Left ventricle myocardium superior (tissue), 1 donor: Measurements from ENCODE around the gene ERP44. TPM values are rescaled to one million over a fixed set of nuclear protein-coding genes. Genes with fewer than 3 reads are reported as not detected.
"Not testable (repeated sequence)": the region's sequence is repeated elsewhere in the genome, so short reads cannot be mapped to it uniquely, and the experiment has no call there.

Experiments used
- ATAC-seq: fragments of 200-7000 bp; cut with Tn5 transposase; one replicate; pipeline ENCODE4 v1.9.1; 2020; ENCODE audit warnings: mild to moderate bottlenecking, moderate library complexity
- DNase-seq: peaks from one replicate; pipeline ENCODE4 v3.0.0-alpha.2; 2020
- intact Hi-C: fragments of 100-400 bp; cut with micrococcal nuclease; formaldehyde crosslinking; loops from one replicate; pipeline ENCODE4 v1.11.0; 2022
- total RNA-seq: library from RNA; stranded (reverse); fragmentation: NEBNext Ultra II Directional; extraction: Animal tissue kit (Norgen Biotek cat#: 25700); gene quantifications from one replicate; pipeline ENCODE4 v1.2.1, GENCODE V29; 2021
- donor health status: DM: no; HTN: yes; CAD: no; lungs with severe emphysema.

The ERP44 gene
- total RNA-seq, 1 donor from 2014 or later = 15.0 TPM

DNA sequence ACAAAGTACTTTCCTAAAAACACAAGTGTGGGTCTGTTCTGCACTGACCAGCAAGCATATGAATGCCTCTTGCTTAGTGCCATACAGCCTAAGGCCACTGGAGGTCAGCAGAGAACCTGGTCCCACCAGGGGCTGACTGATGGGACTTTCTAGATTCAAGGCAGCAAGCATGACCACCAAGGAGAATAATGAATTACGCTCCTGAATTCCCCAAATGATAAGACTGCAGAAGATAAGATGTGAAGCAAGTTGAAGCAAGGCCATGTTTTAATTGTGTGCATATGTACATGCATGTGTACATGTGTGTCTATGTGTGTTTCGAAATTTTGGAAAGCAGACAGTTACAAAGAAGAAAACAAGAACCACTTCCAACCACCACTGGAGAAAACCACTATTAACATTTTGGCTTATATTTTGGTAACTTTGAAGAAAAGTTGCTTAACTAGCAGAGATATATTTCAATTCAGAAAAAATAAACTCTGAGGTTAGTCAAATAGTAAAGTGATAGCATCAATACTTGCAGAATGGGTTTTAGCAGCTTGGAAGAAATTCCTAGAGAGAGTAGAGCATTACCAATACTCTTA is 70.5 kb downstream of the ERP44 start:
- intact Hi-C loops = loop anchor here (5.0 to 10.0 kb wide), 2 partner anchors 194 to 297 kb away; no protein-coding TSS in a partner anchor
- DNase-seq (peak; percentile 62), ATAC-seq (peak; percentile 92)

DNA sequence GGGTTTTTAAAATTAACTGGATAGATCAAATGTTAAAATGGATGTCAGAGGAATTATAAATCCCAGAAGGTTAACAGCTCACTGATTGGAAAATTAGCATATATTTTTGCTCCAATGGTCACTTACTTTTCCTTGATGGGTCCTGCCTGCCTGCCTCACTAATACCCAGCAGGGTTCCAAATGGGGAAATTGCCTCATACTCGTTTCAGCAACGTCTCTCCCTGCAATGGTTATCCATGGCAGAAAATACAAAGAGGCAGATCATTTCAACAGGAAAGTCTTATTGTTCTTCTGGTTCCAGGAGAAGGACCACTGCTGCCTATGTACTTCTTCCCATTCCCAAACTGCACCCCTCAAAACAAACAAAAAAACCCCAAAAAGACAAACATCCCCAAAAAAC is 71.3 kb downstream of the ERP44 start:
- DNase-seq (no peak), ATAC-seq (no peak)
- intact Hi-C loops = loop anchor here (5.0 to 10.0 kb wide), 2 partner anchors 195 to 297 kb away; no protein-coding TSS in a partner anchor

DNA sequence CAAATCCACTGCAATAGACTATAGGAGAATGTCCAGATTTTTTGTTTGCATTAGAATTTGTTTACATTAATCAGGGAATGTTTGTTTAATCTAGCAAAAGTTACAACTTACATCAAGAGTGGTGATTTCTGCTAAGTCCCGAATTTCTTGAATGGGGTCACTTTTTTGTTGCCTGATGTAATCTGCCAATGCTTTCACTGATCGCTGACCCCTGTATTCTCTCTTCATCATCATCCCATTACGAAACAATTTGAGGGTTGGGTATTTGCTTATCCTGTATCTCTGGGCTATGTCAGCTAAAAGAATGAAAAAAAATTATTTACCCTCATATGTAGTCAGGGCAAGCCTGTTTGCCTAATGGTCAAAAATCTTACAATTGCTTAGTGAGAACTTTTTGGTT is 76.9 kb downstream of the ERP44 start:
- DNase-seq (no peak), ATAC-seq (no peak)
- intact Hi-C loops = loop anchor here (10.0 kb wide), 1 partner anchor 303 kb away; no protein-coding TSS in a partner anchor

DNA sequence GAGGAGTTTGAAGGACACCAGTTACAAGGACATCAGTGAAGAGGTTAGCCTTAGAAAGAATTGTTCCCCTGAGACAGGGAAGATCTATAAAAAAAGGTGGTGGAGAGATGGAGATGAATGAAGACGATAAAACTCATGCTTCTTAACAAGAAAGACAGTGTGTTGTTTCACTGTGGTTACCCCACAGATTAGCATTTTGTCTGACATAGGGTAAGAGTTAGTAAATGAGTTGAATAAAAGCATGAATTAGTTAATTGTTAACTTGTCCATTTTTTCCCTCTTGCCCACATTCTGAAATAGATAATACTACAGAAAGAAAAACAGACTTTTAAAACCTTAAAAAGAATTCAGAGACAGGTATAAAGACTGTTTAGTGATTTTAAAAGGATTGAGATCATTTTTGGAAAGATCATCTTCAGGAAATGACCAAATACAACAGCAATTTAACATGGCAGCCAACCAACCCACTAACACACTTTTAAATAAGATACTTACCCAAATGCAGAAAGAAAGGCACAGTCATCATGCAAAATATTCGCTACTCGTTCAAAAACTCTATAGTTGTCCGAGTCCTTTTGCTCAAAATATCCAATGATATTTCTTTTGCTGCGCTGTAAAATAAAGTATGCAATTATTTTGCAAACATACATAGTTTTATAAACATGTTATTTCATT is 78.5 kb downstream of the ERP44 start:
- intact Hi-C loops = loop anchor here (10.0 kb wide), 1 partner anchor 305 kb away; no protein-coding TSS in a partner anchor
- DNase-seq = no peak
- no peak for ATAC-seq

DNA sequence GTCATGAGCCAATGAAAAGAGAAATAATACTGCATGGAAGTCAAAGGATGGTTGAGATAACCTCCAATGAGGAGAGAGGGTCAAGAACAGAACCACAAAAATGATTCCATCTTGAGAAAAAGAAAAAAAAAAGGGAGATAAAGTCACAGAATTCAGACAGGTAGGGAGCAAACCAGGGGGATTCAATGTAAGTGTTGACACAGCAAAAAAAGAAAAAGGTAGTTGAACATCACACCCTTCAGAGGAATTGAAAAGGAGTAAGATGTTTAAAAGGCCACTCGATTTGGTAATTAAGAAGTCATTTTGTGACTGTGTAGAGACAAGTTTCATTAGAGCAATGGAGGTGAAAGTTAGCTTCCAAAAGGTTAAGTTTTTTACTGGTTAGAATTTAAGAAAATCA is 79.3 kb downstream of the ERP44 start:
- intact Hi-C loops = no loop called here
- ATAC-seq (no peak), DNase-seq (no peak)

DNA sequence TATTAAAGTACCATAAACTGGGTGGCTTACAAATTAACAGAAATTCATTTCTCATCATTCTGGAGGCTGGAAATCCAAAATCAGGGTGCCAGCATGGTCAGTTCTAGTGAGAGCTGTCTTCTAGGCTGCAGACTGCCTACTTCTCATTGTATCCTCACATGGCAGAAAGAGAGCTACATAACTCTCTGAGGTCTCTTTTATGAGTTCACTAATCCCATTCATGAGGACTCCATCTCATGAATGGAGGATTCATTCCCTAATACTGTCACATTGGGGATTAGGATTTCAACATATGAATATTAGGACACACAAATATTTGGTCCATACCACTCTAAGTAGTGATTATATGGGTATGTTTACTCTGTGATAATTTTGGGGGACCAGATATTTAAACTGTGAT is 84.0 kb downstream of the ERP44 start:
- ATAC-seq = no peak
- intact Hi-C loops = no loop called here
- no peak for DNase-seq

DNA sequence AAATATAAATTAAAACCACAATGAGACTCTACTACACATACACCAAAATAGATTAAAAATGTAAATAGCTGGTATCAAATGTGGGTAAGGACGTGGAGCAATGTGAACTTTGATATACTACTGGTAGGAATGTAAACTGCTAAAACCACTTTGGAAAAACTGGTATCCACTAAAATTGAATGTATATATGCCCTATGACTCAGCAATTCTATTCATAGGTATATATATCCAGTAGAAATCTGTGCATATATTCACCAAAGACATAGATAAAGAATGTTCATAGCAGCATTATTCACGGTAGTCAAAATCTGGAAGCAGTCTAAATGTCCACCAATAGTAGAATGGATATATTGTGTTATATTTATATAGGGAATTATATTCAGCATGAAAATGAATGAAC is 85.2 kb downstream of the ERP44 start:
- DNase-seq (no peak), ATAC-seq (no peak)
- intact Hi-C loops = no loop called here

DNA sequence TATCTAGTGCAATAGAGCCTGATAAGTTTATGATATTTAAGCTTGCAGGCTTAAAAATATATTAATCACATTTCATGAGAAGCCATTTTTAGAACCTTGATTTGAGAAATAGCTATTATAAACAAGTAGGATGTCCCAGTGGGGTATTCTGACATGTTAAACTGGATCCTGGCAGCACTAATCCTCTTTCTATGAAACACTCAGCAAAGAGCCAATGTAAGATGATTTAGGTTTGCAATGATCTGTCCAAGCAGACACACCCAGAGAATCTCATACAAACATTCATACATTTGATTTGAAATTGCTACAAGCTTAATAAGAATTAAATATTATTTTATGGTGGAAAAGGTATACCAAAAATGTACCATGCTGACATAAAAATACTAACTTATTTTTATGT is 86.5 kb downstream of the ERP44 start:
- ATAC-seq (no peak), DNase-seq (no peak)

DNA sequence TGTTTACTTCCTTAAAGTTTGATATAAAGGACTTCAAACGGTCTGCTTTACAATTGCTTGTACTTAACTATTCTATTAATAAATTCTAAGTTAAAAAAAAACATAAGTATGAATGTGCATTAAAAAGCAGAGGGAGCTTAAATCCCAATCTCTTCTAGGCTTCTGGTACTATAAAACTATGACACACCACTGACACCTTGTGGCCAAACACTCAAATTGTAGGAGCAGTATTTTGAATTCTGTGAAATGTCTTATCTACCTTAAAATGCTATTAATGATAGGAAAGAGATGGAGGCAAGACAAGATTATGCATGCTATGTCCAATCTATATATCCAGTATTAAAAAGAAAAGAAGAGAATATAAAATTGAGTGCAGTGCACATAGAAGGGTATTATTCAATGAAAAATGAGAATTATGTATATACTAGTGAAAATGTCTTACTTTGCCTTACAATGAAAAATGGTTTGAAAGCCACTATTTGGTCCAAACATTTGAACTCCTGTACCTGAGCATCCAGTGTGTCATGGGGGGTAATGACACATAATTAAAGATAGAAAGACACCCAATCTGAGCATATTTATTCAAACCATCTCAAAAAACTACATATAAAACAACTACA is 87.6 kb downstream of the ERP44 start:
- DNase-seq (no peak), ATAC-seq (no peak)
- intact Hi-C loops = no loop called here

More for the DNA sequence above, 86.5 kb downstream of the ERP44 start:
- intact Hi-C loops = no loop called here

DNA sequence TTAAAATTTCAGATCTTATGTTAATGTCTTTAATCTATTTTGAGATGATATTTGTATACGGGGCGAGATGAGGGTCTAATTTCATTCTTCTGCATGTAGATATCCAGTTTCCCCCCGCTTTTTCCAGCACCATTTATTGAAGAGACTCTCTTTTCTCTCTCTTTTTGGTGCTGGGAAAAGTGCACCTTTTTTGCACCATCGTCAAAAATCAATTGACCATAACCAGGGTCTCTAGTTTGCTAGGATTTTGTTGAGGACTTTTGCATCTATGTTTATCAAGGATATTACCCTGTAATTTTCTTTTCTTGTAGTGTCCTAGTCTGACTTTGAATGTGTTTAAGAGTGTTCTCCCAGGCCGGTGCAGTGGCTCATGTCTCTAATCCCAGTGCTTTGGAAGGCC is 99.0 kb downstream of the ERP44 start:
- intact Hi-C loops = no loop called here
- no peak for DNase-seq
- no peak for ATAC-seq

DNA sequence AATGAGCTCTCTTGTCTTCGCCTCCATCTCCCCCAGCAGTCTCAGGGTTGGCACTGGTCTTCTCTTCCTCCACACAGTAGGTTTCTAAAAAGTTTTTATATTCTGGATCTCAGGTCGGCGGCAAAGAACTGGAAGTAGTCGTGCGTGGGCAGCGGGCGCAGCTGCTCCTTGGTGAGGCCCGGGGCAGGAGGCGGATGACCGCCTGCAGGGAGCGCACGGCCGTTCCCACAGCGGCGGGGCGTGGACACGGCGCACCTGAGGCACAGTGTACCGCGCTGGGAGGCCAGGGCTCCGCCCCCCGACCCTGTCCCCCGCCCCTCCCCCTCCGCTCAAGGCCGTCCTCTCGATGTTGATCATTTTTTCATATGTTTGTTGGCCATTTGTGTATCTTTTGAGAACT is 99.9 kb downstream of the ERP44 start:
- ATAC-seq (no peak), DNase-seq (no peak)
- intact Hi-C loops = no loop called here

DNA sequence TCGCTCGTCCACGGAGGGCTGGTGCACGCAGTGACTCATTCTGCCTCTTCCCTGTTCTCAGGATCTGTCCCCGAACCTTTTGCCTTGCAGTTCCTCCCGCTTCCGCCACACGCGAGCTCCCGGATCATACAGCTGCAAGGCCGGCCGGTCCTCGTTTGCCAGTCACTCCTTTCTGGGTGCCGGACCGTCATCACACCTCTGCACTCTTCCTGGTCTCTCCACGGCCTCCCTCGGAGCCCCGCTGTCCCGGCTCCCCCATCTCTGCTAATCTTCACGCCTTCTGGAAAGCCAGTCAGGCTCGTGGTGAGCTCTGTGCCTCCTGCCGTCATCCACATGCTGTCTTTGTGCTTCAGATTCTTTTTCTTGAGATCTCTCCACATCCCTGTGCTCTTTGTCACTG is 100.5 kb downstream of the ERP44 start:
- no peak for ATAC-seq
- DNase-seq = peak; percentile 25
- intact Hi-C loops = no loop called here

DNA sequence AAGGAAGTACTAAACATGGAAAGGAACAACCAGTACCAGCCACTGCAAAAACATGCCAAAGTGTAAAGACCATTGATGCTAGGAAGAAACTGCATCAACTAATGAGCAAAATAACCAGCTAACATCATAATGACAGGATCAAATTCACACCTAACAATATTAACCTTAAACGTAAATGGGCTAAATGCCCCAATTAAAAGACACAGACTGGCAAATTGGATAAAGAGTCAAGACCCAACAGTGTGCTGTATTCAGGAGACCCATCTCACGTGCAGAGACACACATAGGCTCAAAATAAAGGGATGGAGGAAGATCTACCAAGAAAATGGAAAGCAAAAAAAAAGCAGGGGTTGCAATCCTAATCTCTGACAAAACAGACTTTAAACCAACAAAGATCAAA is 108.3 kb downstream of the ERP44 start:
- ATAC-seq, DNase-seq, intact Hi-C loops: not testable (repeated sequence)

DNA sequence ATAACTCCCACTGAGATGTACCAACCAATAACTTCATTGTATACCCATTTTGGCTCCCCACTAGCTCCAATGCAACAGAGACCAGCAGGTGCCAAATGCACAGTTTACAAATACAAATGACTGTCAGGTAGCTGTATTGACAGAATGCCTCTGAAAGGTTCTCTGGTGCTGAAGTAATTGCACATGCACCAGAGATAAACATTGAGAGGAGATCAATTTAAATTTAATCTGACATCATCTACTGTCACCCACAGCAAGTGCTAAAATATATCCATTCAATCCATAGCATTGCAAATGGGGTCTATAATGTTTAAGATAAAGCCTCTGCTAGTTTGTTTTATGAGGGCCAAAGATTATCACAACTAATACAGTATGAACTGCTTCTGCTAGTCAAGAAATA is 112.2 kb downstream of the ERP44 start:
- intact Hi-C loops = no loop called here
- ATAC-seq = no peak
- DNase-seq = no peak

DNA sequence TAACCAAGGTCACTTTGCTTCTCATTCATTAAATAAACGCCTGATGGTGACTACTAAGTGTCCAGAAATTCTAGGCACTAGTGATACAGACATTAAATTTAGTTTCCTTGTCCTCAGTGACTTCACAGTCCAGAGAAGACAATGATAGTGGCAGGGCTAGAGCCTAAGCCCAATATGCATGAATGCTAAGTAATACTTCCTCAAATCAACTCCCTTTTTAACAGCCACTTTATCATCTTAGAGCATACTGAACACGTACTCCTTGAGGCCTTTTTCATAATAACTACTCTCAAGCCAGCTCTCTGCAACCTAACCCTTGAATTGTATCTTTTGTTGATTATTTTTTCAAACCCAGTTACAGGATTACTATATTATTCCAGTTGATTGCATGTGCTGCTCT is 118.2 kb downstream of the ERP44 start:
- intact Hi-C loops = no loop called here
- ATAC-seq (no peak), DNase-seq (no peak)

DNA sequence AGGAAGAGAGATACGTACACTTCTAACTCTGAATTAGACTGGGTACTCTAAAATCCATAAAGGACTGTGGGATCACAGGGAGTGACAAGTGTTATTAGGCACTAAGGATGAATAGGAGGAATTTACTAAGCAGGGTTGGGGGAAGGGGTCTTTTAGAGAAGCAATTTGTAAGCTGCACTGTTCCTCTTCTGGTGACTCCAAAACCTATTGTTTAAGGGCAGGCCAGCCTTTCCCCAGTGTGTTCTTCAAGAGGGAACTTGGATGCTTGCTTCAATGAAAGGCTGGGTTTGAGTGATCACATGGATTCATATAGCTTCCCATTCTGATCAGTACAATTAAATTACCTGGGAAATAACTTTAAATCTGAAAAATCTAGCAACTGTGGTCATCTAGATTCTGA is 120.6 kb downstream of the ERP44 start:
- intact Hi-C loops = no loop called here
- no peak for ATAC-seq

DNA sequence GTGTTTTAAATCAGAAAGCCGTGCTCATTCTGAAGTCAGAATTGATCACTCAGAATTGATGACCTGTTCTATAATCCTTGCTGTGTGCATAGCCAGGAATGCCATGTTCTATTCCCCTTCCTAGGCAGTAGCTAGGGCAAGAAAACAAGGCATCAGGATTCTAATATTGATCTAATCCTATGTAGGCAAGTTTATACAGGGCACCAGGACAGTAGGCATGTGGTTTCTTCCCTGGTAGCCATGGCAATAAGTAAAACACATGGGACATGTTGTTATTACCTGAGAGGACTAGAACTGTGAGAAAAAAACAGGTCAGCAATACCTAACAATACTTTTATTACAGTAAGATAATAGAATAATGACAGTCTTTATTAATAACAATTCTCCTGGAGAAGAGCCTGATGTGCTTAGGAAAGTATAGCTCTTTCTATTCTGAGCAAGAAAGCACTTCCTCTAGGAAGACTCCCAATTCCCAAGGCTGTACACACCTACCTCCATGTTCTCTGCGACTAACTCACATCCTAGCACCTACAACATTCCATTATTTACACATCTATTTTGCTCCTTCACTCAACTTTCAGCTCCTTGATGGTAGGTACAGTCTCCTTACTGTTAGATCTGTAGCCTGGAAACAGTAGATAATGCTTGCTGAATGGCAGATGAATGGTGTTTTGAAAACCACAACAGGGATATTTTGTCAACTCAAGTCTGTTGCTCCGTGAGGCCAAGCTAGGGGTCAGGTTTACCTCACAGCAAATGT is 121.6 kb downstream of the ERP44 start:
- intact Hi-C loops = no loop called here
- no peak for ATAC-seq

More for the DNA sequence above, 120.6 kb downstream of the ERP44 start:
- DNase-seq = no peak

DNA sequence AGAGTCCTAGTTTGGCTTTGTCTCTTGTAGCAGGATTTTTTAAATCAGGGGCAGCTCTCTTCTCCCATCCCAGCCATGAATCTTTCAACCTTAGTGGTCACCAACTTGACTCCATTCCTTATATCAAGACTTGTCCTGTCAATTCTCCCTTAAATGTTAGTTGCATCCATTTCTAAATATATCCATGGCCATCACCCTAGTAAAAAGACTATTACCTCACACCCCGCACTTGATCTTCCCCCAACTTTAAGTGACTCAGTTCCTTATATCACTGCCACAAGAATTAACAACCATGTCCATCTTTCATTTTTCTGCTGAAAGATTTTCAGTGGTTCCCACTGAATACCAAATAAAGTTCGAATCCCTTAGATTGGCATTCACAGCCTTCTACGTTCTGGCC is 125.3 kb downstream of the ERP44 start:
- ATAC-seq = no peak
- intact Hi-C loops = no loop called here
- DNase-seq = no peak

More for the DNA sequence above, 121.6 kb downstream of the ERP44 start:
- no peak for DNase-seq

DNA sequence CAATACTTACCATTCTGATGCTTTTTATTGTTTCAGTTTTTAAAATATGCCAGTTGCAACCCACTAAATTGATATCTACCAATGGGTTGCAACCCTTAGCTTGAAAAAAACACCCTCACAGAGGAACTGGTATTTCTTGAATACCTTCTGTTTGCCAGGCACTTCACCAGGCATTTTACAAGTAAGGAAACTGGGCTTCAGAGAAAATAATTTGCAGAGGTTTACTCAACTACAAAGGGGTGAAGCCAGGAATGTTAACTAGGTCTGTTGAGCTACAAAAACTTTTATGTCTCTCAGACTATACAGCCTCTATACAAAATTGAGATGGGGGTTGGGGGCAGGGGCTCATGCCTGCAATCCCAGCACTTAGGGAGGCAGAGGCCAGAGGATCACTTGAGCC is 127.4 kb downstream of the ERP44 start:
- DNase-seq = no peak
- intact Hi-C loops = no loop called here
- ATAC-seq = no peak

DNA sequence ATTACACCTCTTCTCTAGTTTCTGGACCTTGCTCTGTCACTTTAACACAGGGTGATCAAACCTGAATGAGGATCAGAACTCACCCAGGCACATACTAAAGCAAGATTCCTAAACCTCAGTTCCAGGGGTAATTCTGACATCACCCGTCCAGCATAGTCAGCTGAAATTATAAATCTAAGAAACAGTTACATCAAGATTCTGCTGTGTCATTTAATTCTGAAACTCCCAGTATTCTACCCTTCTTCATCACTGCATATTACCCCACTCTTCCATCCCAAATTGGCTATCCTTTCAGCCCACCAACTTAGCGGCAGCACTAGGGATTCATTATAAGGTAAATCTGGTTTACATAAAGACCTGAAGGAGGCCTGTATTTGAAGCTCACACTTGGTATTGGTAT is 128.3 kb downstream of the ERP44 start:
- intact Hi-C loops = no loop called here
- DNase-seq (no peak), ATAC-seq (no peak)
